PFSK-1 (cell line): ENCODE measurements around the gene AMPD3.

Experiments used
- FOXP2 ChIP-seq: optimal IDR thresholded peaks from 2 replicates; pipeline ENCODE3; 2011; ENCODE audit warnings: borderline replicate concordance, control low read depth, inconsistent platforms; ENCODE audit not compliant: insufficient read depth; ENCODE audit errors: extremely low read length, extremely low read depth
- POLR2AphosphoS5 ChIP-seq: IDR thresholded peaks from 2 replicates; pipeline ENCODE4 v1.6.1; 2012; ENCODE audit warnings: low read depth, mild to moderate bottlenecking, control low read depth, low read length, moderate library complexity
- REST ChIP-seq, 2 experiments: IDR thresholded peaks; 2 replicates each; pipeline versions ENCODE4 v1.6.1 to v1.8.0; 2011 to 2012; ENCODE audit warnings: low read depth in 2 of 2, low read length in 2 of 2, control low read depth in 1 of 2, inconsistent platforms in 1 of 2, mild to moderate bottlenecking in 1 of 2, moderate library complexity in 1 of 2; ENCODE audit not compliant: insufficient read depth in 1 of 2
- SIN3A ChIP-seq: IDR thresholded peaks from 2 replicates; pipeline ENCODE4 v1.6.1; 2012; ENCODE audit warnings: mild to moderate bottlenecking, low read length, moderate library complexity, borderline replicate concordance; ENCODE audit not compliant: insufficient read depth
- TAF1 ChIP-seq: IDR thresholded peaks from 2 replicates; pipeline ENCODE4 v1.6.1; 2012; ENCODE audit warnings: low read length, control low read depth, borderline replicate concordance; ENCODE audit not compliant: insufficient read depth

AMPD3 gene

GRCh38 chr11:10540915-10541560, 86.0 kb downstream of the AMPD3 start, which contains the start of gene RNF141:
RNF141 (minus strand) TSS chr11:10541187; CDS start chr11:10534158, 7,029 bp downstream.
- TF ChIP-seq TAF1: 0 out of 2 replicates have a peak, but pooled peaks have one; percentile 75
- TF ChIP-seq FOXP2: peak; percentile 94
- no peak for TF ChIP-seq REST (IDR thresholded peaks at IDR 0.05; ENCODE audit: insufficient read depth in 1 of 2, low read depth in 2 of 2, low read length in 2 of 2)
- TF ChIP-seq POLR2AphosphoS5: peak; percentile 90
- TF ChIP-seq SIN3A: peak; percentile 77; the same call in 1 of the 2 replicates

- TF ChIP-seq FOXP2: no peak
- no peak for TF ChIP-seq SIN3A
- TF ChIP-seq POLR2AphosphoS5: no peak
- TF ChIP-seq TAF1: no peak
- no peak for TF ChIP-seq REST (IDR thresholded peaks at IDR 0.05; ENCODE audit: insufficient read depth in 1 of 2, low read depth in 2 of 2, low read length in 2 of 2)
These were observed 86.5 kb downstream of the AMPD3 start for GRCh38 chr11:10541561-10541930.

GRCh38 chr11:10542776-10543175, 87.7 kb downstream of the AMPD3 start:
- no peak for TF ChIP-seq REST (IDR thresholded peaks at IDR 0.05; ENCODE audit: insufficient read depth in 1 of 2, low read depth in 2 of 2, low read length in 2 of 2)
- no peak for TF ChIP-seq POLR2AphosphoS5
- TF ChIP-seq FOXP2: no peak
- no peak for TF ChIP-seq SIN3A
- TF ChIP-seq TAF1: no peak

GRCh38 chr11:10543782-10544181, 88.7 kb downstream of the AMPD3 start:
- TF ChIP-seq TAF1: no peak
- TF ChIP-seq FOXP2: no peak
- TF ChIP-seq POLR2AphosphoS5: no peak
- no peak for TF ChIP-seq REST (IDR thresholded peaks at IDR 0.05; ENCODE audit: insufficient read depth in 1 of 2, low read depth in 2 of 2, low read length in 2 of 2)
- no peak for TF ChIP-seq SIN3A
